HUDEP-2 (cell line): ENCODE measurements around the gene SH2B3.

Source experiments
- DNase-seq, 76 experiments: peaks; one replicate each; lab custom pipeline; 2025; ENCODE audit not compliant: unreplicated experiment in 76 of 76; lab: John Stamatoyannopoulos, UW

The SH2B3 gene

GRCh38 chr12:111441107-111441928 is 35.6 kb downstream of the SH2B3 start:
- no peak for DNase-seq

GRCh38 chr12:111442301-111443045 is 36.8 kb downstream of the SH2B3 start:
- no peak for DNase-seq

GRCh38 chr12:111443086-111443485 is 37.4 kb downstream of the SH2B3 start:
- no peak for DNase-seq

GRCh38 chr12:111443586-111443985 is 37.9 kb downstream of the SH2B3 start:
- no peak for DNase-seq

- no peak for DNase-seq
Observed at GRCh38 chr12:111444314-111444924, 38.7 kb downstream of the SH2B3 start.

- DNase-seq: no peak
Observed at GRCh38 chr12:111444925-111445725, 39.4 kb downstream of the SH2B3 start.

GRCh38 chr12:111445726-111446581 is 40.2 kb downstream of the SH2B3 start:
- no peak for DNase-seq

GRCh38 chr12:111446631-111447570 is 41.2 kb downstream of the SH2B3 start:
- DNase-seq: no peak

GRCh38 chr12:111447571-111448265 is 42.0 kb downstream of the SH2B3 start:
- DNase-seq: no peak

- no peak for DNase-seq
Observed at GRCh38 chr12:111448266-111448830, 42.6 kb downstream of the SH2B3 start.

GRCh38 chr12:111448846-111449790 is 43.4 kb downstream of the SH2B3 start:
- DNase-seq: peak in 28 of 76 experiments; percentile 13 to 57 (median 24)

- no peak for DNase-seq
Observed at GRCh38 chr12:111450676-111451075, 45.0 kb downstream of the SH2B3 start.

GRCh38 chr12:111451232-111451631 is 45.5 kb downstream of the SH2B3 start:
- DNase-seq: no peak

GRCh38 chr12:111451649-111452129 is 46.0 kb downstream of the SH2B3 start:
- peak in 29 of 76 experiments; percentile 14 to 61 (median 39) for DNase-seq

GRCh38 chr12:111453071-111453989 is 47.6 kb downstream of the SH2B3 start:
- DNase-seq: no peak
